ENCODE data around the gene ARID1B. TPM values are rescaled to one million over a fixed set of nuclear protein-coding genes. Genes with fewer than 3 reads are reported as not detected.

Gene ARID1B
- total RNA-seq, 2 experiments from 2014 or later, result 36.9 to 38.9 TPM

DNA sequence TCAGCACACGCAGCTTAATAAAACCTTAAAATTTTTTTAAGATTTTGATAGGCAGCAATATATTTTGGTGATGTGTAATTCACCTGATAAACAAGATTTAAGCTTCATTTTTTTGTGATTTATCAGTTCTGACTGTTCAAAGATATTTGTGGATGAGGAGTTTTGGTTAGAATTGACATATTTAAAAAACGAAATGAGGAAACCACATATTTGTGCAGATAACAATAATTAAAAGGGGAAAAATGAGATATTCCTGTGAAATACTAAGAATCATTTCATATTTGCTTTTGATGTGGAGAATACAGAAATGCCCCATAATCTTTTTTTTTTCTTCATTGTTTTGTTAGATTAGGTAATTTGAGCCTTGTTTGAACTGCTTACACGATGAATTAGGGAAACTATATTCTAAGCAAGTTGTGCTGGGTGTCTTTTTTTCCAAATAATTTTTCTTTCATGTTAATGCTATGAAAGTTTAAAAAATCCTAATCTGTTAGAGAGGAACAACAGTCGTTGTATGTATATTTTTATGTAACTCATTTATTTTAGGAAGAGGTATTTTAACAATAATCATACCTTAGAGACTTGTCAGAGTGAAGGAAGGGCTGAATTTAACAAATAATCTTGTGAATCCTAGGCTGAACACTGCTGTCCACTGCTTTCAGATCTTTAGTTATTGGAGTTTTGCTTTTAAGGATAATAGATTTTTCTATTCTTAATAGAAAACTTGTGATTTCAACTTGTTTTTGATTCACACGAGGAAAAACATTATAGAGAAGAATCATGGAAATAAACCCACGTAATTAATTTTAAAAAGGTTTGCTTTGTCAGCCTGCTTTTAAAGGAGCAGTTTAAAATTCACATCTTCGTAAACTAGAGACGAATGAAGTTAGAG lies 4.0 kb downstream of the ARID1B start:
- ATAC-seq (no peak), DNase-seq (no peak)
- ChIA-PET POLR2A (interaction anchor here (1.4 to 3.4 kb wide), 3 partner anchors 7 to 240 kb away, joined by 3 to 32 read pairs (median 15); no protein-coding TSS in a partner anchor), CTCF (interaction anchor here (1.0 to 1.2 kb wide), 3 partner anchors 8 to 265 kb away, joined by 3 read pairs; no protein-coding TSS in a partner anchor)
- no peaks in the 10 kb centered on the region for H3K9me3 Mint-ChIP-seq
- H3K4me1 Mint-ChIP-seq (ENCODE audit: low read depth), result peaks cover 34% of the 10 kb centered on the region
- intact Hi-C loops (cut with micrococcal nuclease), result loop anchor here (5.0 to 10.0 kb wide), 2 partner anchors 76 to 104 kb away; no protein-coding TSS in a partner anchor
- H3K4me3 Mint-ChIP-seq, result peak overlapping the region; percentile 84
- TF ChIP-seq, protein P1, sequence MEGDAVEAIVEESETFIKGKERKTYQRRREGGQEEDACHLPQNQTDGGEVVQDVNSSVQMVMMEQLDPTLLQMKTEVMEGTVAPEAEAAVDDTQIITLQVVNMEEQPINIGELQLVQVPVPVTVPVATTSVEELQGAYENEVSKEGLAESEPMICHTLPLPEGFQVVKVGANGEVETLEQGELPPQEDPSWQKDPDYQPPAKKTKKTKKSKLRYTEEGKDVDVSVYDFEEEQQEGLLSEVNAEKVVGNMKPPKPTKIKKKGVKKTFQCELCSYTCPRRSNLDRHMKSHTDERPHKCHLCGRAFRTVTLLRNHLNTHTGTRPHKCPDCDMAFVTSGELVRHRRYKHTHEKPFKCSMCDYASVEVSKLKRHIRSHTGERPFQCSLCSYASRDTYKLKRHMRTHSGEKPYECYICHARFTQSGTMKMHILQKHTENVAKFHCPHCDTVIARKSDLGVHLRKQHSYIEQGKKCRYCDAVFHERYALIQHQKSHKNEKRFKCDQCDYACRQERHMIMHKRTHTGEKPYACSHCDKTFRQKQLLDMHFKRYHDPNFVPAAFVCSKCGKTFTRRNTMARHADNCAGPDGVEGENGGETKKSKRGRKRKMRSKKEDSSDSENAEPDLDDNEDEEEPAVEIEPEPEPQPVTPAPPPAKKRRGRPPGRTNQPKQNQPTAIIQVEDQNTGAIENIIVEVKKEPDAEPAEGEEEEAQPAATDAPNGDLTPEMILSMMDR (IDR thresholded peaks at IDR 0.05), result no peak
- H3K27ac Mint-ChIP-seq, result peak overlapping the region; percentile 92
- H3K27me3 Mint-ChIP-seq, result no peaks in the 10 kb centered on the region
- peaks cover 22% of the 10 kb centered on the region for H3K36me3 Mint-ChIP-seq (ENCODE audit: low read depth)

DNA sequence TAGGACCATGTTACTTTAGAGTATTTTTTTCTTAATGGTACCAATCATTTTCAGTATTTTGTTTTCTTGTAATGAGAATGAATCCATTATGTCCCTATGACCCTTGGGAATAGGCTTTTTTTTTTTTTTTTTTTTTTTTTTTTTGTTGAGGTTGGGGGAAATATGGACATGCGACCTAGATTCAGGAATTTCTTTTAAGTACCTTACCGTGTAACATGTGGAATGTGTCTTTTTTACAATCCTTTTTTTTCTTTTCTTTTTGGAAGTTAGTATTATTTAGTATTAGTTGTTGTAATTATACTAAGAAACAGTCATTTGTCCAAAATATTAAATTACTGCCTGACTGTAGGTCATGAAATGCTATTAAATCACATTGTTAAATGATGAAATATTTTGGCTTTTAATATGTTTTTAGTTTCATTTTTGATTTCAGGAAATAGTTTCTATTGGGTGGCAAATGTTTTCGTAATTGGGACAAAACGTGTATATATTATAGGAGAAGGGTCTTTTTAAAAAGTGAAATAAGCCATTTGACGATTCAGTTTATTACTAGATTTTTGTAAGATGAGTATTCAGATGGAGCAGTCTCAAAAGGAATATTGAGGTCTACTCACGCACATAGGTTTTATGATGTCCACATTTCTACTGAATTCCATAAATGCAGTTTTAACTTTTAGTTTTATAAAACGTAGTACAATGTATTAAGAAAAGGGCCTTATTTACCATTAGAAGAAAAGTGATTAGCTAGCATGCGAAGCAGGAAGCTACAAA lies 4.9 kb downstream of the ARID1B start:
- H3K9me3 Mint-ChIP-seq, result no peaks in the 10 kb centered on the region
- H3K27ac Mint-ChIP-seq, result peak overlapping the region; percentile 92
- H3K4me1 Mint-ChIP-seq (ENCODE audit: low read depth), result peaks cover 39% of the 10 kb centered on the region
- TF ChIP-seq, protein P1 (IDR thresholded peaks at IDR 0.05), result no peak
- peaks cover 18% of the 10 kb centered on the region for H3K36me3 Mint-ChIP-seq (ENCODE audit: low read depth)
- CTCF ChIA-PET, result no interaction called here
- peak overlapping the region; percentile 84 for H3K4me3 Mint-ChIP-seq
- H3K27me3 Mint-ChIP-seq, result no peaks in the 10 kb centered on the region
- no peak for DNase-seq
- intact Hi-C loops (cut with micrococcal nuclease), result loop anchor here (5.0 to 10.0 kb wide), 2 partner anchors 75 to 103 kb away; no protein-coding TSS in a partner anchor
- no peak for ATAC-seq
- POLR2A ChIA-PET, result interaction anchor here (1.4 kb wide), 1 partner anchor 10 kb away, joined by 3 read pairs; no protein-coding TSS in a partner anchor

DNA sequence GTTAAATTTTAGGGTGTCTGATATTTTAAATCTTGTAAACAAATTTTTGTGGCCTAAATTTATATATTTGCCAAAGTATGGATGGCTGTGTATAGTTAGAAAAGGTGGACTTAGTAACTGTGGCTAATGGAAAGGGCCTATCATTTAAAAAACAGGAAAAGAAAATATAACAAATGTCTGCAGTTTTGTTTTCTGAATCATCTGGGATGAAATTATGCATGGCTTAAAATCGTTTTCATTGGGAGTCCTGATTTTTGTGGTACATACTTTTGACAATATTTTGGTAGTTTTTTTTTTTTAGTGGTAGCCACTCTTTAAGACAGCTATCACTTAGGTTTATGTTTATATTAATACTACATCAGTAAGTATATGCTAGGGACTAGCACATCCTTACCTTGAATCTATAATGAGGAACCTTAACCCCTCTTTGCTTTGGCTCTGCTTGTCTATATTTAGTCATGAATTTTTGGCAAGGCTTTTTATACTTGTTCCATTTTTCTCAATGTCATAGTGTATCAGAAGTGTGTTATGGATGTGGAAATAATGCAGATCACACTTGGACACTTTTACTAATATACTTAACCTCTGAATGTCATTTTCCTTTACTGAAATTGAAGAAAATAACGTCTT lies 5.6 kb downstream of the ARID1B start:
- peaks cover 45% of the 10 kb centered on the region for H3K4me1 Mint-ChIP-seq (ENCODE audit: low read depth)
- no peaks in the 10 kb centered on the region for H3K9me3 Mint-ChIP-seq
- intact Hi-C loops (cut with micrococcal nuclease), result loop anchor here (5.0 to 10.0 kb wide), 2 partner anchors 74 to 102 kb away; no protein-coding TSS in a partner anchor
- ATAC-seq (no peak), DNase-seq (no peak)
- POLR2A ChIA-PET, result interaction anchor here (0.6 to 1.4 kb wide), 2 partner anchors 10 to 44 kb away, joined by 3 read pairs; no protein-coding TSS in a partner anchor
- H3K27ac Mint-ChIP-seq, result peak overlapping the region; percentile 92
- no peaks in the 10 kb centered on the region for H3K27me3 Mint-ChIP-seq
- TF ChIP-seq, protein P1 (IDR thresholded peaks at IDR 0.05), result no peak
- CTCF ChIA-PET, result no interaction called here
- peaks cover 17% of the 10 kb centered on the region for H3K36me3 Mint-ChIP-seq (ENCODE audit: low read depth)
- peak overlapping the region; percentile 84 for H3K4me3 Mint-ChIP-seq

DNA sequence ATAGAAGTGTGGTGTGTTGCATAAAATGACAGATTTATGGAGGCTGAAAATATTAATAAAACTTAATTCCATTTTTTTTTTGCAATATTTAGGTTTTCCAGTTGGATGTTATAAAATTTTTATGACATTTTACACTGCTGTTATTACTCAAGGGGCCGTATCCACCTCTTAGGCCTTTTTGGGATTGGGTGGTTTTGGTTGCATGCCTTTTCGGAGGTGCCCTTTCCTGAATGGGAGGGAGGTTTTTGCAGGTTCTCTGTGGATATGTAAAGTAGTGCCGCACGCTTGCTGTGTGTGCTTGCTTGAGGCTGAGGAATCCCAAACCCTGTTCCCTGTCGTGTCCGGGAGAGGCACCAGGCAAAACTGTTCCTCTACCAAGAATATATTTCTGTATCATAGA lies 6.8 kb downstream of the ARID1B start:
- no peaks in the 10 kb centered on the region for H3K9me3 Mint-ChIP-seq
- intact Hi-C loops (cut with micrococcal nuclease), result loop anchor here (5.0 to 10.0 kb wide), 2 partner anchors 73 to 101 kb away; no protein-coding TSS in a partner anchor
- peaks cover 55% of the 10 kb centered on the region for H3K4me1 Mint-ChIP-seq (ENCODE audit: low read depth)
- no peak for ATAC-seq
- peak overlapping the region; percentile 21 for H3K4me3 Mint-ChIP-seq
- peaks cover 19% of the 10 kb centered on the region for H3K36me3 Mint-ChIP-seq (ENCODE audit: low read depth)
- TF ChIP-seq, protein P1 (IDR thresholded peaks at IDR 0.05), result no peak
- POLR2A ChIA-PET, result no interaction called here
- peak overlapping the region; percentile 44 for H3K27ac Mint-ChIP-seq
- CTCF ChIA-PET, result no interaction called here
- no peak for DNase-seq
- H3K27me3 Mint-ChIP-seq, result no peaks in the 10 kb centered on the region

Measured in activated CD8-positive, alpha-beta T cell treated with anti-CD3 and anti-CD28 coated beads for 36 hours (primary cell).